SW480 (cell line): ENCODE results near the gene HIGD2B.
"Not testable (repeated sequence)": the region's sequence is repeated elsewhere in the genome, so short reads cannot be mapped to it uniquely, and the experiment has no call there.

Experiments
- DNase-seq: peaks from one replicate; pipeline ENCODE4 v3.0.0-alpha.2; 2016; ENCODE audit warnings: low spot score

HIGD2B gene

DNA sequence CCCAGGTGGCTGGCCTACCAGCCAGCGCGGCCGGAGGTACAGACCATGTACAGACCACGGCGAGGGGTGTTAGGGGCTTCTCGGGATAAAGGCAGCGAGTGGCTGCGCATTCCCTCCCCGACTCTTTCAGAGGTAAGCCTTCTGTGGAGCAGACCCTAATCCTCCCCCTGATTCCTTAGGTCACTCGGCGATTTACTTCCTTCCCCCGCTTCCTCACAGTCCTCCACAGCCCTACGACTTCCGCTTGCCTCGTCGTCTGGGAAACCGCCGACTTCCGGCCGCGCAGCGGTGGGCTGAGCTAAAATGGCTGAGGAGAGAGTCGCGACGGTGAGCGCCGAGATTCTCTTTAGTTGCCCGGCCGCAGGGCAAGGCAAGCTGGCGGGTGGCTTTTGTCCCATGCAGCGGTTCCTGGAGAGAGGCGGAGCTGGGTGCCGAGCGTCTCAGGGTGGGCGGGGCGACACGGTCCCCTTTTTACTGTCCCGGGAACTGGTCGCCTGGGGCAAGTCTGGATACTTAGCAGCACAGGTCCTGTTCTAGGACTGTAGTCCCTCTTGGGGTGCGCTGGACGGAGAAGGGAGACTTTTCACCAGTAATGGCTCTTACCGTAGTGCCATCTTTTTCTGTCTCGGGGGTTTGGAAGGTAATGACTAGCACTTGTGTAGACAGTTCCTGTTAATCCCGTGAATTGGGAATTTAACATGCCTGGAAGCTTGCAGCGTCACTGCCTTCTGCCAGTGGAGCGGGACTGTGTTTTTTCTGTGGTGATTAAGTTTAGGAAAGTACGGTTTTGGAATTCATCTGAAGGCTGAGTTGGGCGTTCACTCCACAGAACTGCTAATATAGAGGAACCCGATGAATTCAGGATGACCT is at the start of gene HIGD2B, which contains the start of gene BBS4:
TSS of gene HIGD2B (minus strand) at position 258 of the 870 bp plus-strand sequence. CDS start 9,808 bp downstream, outside the sequence.
TSS of gene BBS4 (plus strand) at position 283 of the 870 bp plus-strand sequence. CDS start at position 304, 21 bp downstream.
- peak; percentile 96 for DNase-seq

DNA sequence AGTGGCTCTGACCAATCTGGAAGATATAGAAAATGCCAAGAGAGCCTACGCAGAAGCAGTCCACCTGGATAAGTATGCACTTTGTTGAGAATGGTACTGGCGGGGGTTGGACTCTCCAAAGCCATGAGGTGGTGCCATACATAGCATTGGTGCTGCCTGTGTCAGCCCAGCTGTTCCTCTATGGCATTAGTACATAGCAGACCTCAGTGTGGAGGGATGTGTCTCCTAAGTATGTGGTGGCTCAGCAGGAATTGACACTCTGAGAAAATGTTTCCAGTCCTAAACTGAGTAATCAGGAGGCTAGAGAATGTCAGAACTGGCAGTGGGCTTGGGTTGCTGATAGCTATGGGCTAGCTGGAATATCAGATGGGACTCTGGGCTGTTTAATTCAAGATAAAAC is 49.1 kb upstream of the HIGD2B start:
- DNase-seq: no peak

DNA sequence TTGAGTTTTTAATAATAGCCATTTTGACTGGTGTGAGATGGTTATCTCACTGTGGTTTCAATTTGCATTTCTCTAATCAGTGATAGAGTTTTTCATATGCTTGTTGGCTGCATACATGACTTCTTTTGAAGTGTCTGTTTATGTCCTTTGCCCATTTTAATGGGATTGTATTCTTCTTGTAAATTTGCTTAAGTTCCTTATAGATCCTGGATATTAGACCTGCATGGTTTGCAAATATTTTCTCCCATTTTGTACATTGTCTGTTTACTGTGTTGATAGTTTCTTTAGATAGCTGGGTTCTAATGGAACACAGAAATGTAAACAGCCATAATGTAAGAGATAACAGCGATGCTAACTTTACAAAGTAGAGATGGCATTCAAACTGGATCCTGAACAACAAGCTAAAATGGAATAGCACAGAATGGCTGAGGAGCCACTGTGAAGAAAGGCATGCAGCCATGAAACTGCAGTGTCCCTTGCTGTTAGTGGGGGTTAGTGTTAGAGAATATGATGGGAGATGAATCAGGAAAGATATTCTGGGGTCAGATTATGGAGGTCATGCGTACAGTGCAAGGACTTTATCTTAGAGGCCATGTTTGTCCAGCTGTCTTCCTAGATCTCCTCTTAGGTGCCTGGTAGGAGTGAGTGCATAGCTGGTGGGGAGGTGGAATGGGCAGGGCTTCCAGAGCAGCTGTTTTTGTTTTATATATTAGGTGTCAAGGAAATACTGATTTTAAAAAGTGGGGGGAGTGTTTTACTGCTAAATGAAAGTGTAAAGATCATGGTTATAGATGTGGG is 48.2 kb upstream of the HIGD2B start:
- DNase-seq: no peak

DNA sequence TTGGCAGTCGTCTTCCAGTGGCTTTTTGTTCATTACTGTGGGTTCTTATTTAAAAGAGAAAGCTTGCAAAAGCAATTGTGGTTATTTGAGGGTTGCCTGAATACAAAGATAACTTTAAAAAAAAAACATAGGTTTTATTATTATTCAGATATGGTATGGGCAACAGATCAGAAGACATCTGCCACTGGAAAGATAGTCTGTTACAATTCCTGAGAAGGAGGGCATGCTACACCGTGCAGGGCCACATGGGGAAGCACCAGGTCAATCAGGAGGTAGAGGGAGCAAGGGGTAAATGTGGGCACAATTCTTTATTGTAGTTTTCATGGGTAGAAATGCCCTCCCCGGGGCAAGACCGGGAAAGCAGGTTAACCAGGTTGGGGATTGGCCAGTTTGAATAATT is 46.5 kb upstream of the HIGD2B start:
- no peak for DNase-seq

- no peak for DNase-seq
Measured at GRCh38 chr15:72732086-72732485, 46.1 kb upstream of the HIGD2B start.

DNA sequence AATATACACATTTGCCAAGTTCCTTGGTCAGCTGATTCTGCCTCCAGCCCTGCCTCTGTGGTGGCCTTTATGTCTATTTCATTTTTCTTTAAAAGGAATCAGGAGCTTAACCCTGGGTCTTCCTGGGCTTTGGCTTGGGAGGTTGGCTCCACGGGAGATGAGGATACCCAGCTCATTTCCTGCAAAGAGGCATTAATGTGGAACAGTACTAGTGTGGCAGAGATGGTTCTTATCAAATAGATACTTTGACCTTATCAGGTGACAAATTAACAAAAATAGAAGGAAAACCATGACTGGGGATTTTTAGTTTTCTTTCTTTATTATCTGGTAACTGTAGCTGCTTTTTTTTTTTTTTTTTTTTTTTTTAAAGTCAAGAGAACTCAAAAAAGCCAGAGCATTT is 42.8 kb upstream of the HIGD2B start:
- DNase-seq: no peak

DNA sequence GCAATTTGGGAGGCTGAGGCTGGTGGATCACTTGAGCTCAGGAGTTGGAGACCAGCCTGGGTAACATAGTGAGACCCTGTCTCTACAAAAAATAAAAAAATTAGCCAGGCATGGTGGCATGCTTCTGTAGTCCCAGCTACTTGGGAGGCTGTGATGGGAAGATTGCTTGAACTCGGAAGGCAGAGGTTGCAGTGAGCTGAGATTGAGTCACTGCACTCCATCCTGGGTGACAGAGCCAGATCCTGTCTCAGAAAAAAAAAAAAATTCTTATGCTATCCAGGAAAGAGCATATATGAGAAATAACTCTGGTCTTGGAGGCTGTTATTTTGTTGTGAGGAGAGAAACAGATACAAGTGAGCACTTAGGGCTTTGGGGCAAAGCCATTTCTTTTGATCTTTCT is 42.3 kb upstream of the HIGD2B start:
- not testable (repeated sequence) for DNase-seq

GRCh38 chr15:72727154-72727553 is 41.2 kb upstream of the HIGD2B start:
- no peak for DNase-seq

DNA sequence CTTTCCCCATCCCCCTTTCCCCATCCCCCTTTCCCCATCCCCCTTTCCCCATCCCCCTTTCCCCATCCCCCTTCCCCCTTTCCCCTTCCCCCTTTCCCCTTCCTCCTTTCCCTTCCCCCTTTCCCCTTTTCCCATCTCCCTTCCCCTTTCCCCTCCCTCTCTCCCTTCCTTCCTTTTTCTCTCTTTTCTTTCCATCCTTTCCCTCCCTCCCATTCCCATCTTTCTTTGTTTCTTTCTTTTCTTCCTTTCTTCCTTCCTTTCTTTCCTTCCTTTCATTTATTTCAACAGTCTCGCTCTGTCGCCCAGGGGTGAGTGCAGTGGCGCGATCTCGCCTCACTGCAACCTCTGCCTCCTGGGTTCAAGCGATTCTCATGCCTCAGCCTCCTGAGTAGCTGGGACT is 39.9 kb upstream of the HIGD2B start:
- DNase-seq: not testable (repeated sequence)

GRCh38 chr15:72725446-72725845 is 39.5 kb upstream of the HIGD2B start:
- DNase-seq: no peak

- DNase-seq: no peak
Measured at GRCh38 chr15:72724028-72724427, 38.0 kb upstream of the HIGD2B start.

DNA sequence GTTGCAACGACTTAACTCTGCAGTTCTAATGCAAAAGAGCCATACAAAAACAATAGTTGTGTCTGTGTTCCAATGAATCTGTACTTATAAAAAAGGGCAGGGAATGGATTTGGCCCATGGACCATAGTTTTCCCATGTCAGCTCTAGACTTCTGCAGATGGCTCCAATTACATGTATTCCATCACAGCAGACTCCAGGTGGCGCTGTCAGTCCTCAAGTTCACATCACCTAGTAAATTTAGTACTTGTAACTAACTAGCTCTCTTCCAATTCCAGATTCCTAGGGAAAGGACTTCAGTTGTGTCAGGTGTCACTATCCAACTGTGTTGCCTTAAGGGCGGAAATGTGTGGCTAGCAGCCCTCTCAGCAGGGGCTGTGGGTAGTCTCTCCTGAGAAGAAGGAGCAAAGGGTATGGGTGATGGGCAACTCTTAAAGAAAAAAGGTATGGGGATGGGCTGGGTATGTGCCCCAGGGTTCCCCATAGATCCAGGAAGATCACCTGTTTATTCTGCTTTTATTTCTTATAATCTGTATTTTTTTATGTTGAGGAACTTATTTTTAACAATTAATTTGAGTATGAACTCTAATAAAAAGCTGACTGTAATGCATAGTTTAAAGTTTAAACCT is 36.2 kb upstream of the HIGD2B start:
- DNase-seq: peak; percentile 48

DNA sequence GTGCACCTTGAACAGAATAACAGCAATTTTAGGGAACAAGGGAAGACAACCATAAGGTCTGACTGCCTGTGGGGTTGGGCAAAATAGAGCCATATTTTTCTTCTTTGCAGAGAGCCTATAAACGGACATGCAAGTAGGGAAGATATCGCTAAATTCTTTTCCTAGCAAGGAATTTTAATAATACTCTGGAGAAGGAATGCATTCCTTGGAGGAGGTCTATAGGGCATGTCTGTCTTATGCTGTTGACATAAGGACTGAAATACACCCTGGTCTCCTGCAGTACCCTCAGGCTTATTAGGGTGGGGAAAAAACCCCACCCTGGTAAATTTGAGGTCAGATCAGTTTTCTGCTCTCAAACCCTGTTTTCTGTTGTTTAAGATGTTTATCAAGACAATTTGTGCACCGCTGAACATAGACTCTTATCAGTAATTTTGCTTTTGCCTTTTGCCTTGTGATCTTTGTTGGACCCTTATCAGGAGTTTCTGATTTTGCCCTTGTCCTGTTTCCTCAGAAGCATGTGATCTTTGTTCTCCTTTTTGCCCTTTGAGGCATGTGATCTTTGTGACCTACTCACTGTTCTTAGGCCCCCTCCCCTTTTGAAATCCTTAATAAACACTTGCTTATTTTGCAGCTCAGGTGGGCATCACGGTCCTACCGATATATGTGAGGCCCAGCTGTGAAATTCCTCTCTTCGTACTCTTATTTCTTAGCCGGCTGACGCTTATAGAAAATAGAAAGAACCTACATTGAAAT is 22.7 kb upstream of the HIGD2B start:
- not testable (repeated sequence) for DNase-seq

- DNase-seq: no peak
Measured at GRCh38 chr15:72706266-72706665, 20.3 kb upstream of the HIGD2B start.

GRCh38 chr15:72700076-72700475 is 14.1 kb upstream of the HIGD2B start:
- no peak for DNase-seq

- no peak for DNase-seq
Measured at GRCh38 chr15:72698938-72699337, 13.0 kb upstream of the HIGD2B start.

- no peak for DNase-seq
Measured at GRCh38 chr15:72690938-72691337, 5.0 kb upstream of the HIGD2B start.

DNA sequence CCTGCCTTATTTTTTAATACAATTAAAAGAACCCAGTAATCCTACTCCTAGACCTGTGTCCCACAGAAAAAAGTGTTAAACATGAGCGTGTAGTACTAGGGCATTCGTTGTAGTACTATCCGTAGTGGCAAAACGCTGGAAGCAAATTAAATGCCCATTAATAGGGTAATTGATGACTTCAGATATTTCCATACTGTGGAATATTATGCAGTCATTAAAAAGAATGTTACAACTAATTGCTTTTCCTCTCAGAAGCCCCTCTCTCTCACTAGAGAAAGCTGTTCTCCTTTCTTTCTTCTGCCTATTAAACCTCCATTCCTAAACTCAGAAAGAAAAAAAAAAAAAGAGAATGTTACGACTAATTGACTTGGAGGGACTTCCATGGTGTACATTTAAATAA is 2.7 kb upstream of the HIGD2B start:
- DNase-seq: no peak

GRCh38 chr15:72685301-72685924 is 569 bp downstream of the HIGD2B start:
- DNase-seq: peak; percentile 4

- DNase-seq: no peak
Measured at GRCh38 chr15:72682772-72683171, 3.2 kb downstream of the HIGD2B start.

GRCh38 chr15:72680931-72681330 is 5.1 kb downstream of the HIGD2B start:
- no peak for DNase-seq
